Gastrocnemius medialis (tissue), 4 donors: ENCODE data around the gene SEC11A.

Experiments
- POLR2A ChIP-seq, 2 donors: fragments of 450-650 bp; IDR thresholded peaks; one replicate each; pipeline ENCODE4 v1.6.1; 2017; ENCODE audit warnings: antibody characterized with exemption in 2 of 2, mild to moderate bottlenecking in 2 of 2, moderate library complexity in 2 of 2
- TF ChIP-seq, protein P1 (sequence below), 5 experiments: fragments of 450-650 bp in 3 of 5; fragments of 200-600 bp in 2 of 5; sonication (generic) in 2 of 5; IDR thresholded peaks in 4 of 5; conservative IDR thresholded peaks in 1 of 5; 1 replicate in 4 of 5; 2 replicates in 1 of 5; pipeline ENCODE4 v1.5.1; 2016 to 2019; ENCODE audit warnings: antibody characterized with exemption in 5 of 5, mild to moderate bottlenecking in 3 of 5, moderate library complexity in 3 of 5

DNA sequence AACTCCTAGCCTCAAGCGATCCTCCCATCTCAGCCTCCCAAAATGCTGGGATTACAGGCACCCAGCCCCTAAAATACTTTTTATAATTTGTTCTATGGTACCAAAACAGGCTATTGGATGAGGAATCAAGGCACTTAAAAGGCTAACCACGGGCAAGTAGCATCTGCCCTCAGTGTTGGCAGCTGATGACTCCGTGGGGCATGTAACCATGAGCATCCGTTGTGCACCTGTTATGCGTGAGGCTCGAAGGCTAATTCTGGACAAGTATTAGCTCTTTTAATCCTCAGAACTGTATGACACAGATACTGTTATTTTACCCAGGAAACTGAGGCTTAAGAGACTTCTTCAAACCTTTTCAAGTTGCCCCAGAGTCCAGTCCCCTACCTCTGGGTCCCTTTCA, 72.1 kb downstream of the SEC11A start:
- TF ChIP-seq, protein P1, sequence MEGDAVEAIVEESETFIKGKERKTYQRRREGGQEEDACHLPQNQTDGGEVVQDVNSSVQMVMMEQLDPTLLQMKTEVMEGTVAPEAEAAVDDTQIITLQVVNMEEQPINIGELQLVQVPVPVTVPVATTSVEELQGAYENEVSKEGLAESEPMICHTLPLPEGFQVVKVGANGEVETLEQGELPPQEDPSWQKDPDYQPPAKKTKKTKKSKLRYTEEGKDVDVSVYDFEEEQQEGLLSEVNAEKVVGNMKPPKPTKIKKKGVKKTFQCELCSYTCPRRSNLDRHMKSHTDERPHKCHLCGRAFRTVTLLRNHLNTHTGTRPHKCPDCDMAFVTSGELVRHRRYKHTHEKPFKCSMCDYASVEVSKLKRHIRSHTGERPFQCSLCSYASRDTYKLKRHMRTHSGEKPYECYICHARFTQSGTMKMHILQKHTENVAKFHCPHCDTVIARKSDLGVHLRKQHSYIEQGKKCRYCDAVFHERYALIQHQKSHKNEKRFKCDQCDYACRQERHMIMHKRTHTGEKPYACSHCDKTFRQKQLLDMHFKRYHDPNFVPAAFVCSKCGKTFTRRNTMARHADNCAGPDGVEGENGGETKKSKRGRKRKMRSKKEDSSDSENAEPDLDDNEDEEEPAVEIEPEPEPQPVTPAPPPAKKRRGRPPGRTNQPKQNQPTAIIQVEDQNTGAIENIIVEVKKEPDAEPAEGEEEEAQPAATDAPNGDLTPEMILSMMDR (IDR thresholded peaks at IDR 0.05 in 4 of 5, conservative IDR thresholded peaks at IDR 0.05 in 1 of 5), result no peak
- no peak for TF ChIP-seq POLR2A (IDR thresholded peaks at IDR 0.05)
